Upper lobe of left lung (tissue), 6 donors: ENCODE data around the gene SBF1. TPM values are rescaled to one million over a fixed set of nuclear protein-coding genes. Genes with fewer than 3 reads are reported as not detected.
A peak's percentile ranks its signal among the peaks of the same experiment; 100 is the strongest.

Experiments used
- ATAC-seq, 2 donors: fragments of 200-7000 bp; cut with Tn5 transposase; one replicate each; pipeline ENCODE4 v1.9.1; 2022; ENCODE audit warnings: mild to moderate bottlenecking in 2 of 2, moderate library complexity in 2 of 2; ENCODE audit not compliant: low FRiP score in 2 of 2
- DNase-seq, 2 donors: peaks; one replicate each; pipeline ENCODE4 v3.0.0-alpha.2; 2019 to 2020
- H3K27ac ChIP-seq, 4 donors: fragments of 200-600 bp; sonication (generic); one replicate each; pipeline ENCODE4 v1.5.1; 2016 to 2019
- H3K27me3 ChIP-seq, 4 donors: fragments of 200-600 bp; sonication (generic); one replicate each; pipeline ENCODE4 v1.5.1; 2017 to 2019
- H3K36me3 ChIP-seq, 4 donors: fragments of 200-600 bp; sonication (generic); one replicate each; pipeline ENCODE4 v1.5.1; 2016 to 2019
- H3K4me1 ChIP-seq, 4 donors: fragments of 200-600 bp; sonication (generic); one replicate each; pipeline ENCODE4 v1.5.1; 2018 to 2019
- H3K4me3 ChIP-seq, 4 donors: fragments of 200-600 bp; sonication (generic); one replicate each; pipeline ENCODE4 v1.5.1; 2017 to 2019; ENCODE audit warnings: mild to moderate bottlenecking in 2 of 4, moderate library complexity in 1 of 4
- H3K9me3 ChIP-seq, 4 donors: fragments of 200-600 bp; sonication (generic); one replicate each; pipeline ENCODE4 v1.5.1; 2018 to 2019
- CTCF ChIP-seq, 6 experiments: fragments of 450-650 bp in 4 of 6; fragments of 200-600 bp in 2 of 6; sonication (generic) in 2 of 6; IDR thresholded peaks; one replicate each; pipeline ENCODE4 v1.5.1; 2016 to 2019; ENCODE audit warnings: antibody characterized with exemption in 6 of 6
- EP300 ChIP-seq, 4 donors: sonication (generic); formaldehyde crosslinking; IDR thresholded peaks; one replicate each; pipeline ENCODE4 v1.5.1; 2017; ENCODE audit warnings: antibody characterized with exemption in 4 of 4, control low read depth in 2 of 4
- POLR2A ChIP-seq, 4 donors: fragments of 450-650 bp; IDR thresholded peaks; one replicate each; pipeline ENCODE4 v1.5.1; 2016 to 2017; ENCODE audit warnings: antibody characterized with exemption in 4 of 4, mild to moderate bottlenecking in 2 of 4
- POLR2AphosphoS5 ChIP-seq, 2 donors: sonication (generic); formaldehyde crosslinking; IDR thresholded peaks; one replicate each; pipeline ENCODE4 v1.5.1; 2017; ENCODE audit warnings: antibody characterized with exemption in 2 of 2
- WGBS, 2 donors: methylation state at CpG; one replicate each; pipeline ENCODE4 v1.1.5; 2017 to 2018; 5-methylcytosine and 5-hydroxymethylcytosine counted together
- total RNA-seq, 6 donors: library from RNA; depleted of rRNA in 4 of 6; stranded (reverse); fragments of >200 nt in 4 of 6; gene quantifications; one replicate each; pipeline versions ENCODE4 v1.1.0 to v1.2.1, GENCODE V29; 2016 to 2021
- donor health status: DM: no; HTN: no; CAD: no; lungs with moderate emphysema.
- donor health status: DM: no; HTN: yes; CAD: no; lungs with severe emphysema.

SBF1 gene
- total RNA-seq, 6 donors from 2014 or later, result 44.6 to 117 (median 75.7) TPM

DNA sequence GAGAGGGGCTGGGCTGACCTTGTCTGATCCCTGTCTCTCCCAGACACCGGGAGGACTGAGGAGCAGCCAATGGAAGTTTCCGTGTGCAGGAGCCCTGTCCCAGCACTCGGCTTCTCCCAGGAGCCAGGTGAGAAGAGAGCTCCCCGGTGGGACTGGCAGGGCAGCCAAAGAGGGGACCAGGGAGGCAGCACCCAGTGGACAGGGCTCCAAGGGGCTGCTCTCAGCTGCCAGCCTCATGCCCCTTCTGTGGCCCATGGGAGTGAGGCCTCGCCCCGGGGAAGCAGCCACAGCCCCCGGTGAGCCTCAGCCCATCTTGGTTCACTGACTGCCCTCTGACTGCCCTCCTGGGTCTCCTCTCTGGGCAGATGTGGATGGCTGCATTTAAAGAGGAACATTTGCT is 43.8 kb upstream of the SBF1 start:
- Histone ChIP-seq H3K4me1 (peaks cover 0 to 1% (median under 1%) of the 10 kb centered on the region in 4 donors), H3K9me3 (no peaks in the 10 kb centered on the region), H3K27ac (no peak overlapping the region), H3K36me3 (peaks cover 22 to 78% (median 58%) of the 10 kb centered on the region in 4 donors), H3K4me3 (no peak overlapping the region), H3K27me3 (no peaks in the 10 kb centered on the region)
- no peak for TF ChIP-seq CTCF (IDR thresholded peaks at IDR 0.05)
- no peak for TF ChIP-seq EP300 (IDR thresholded peaks at IDR 0.05)
- TF ChIP-seq POLR2A (IDR thresholded peaks at IDR 0.05), result no peak
- no peak for TF ChIP-seq POLR2AphosphoS5 (IDR thresholded peaks at IDR 0.05)
- no peak for DNase-seq
- no peak for ATAC-seq
- 93 to 95% methylated on average over 3 to 6 of the region's 7 CpGs for WGBS, 2 donors

- 87 to 89% methylated on average over 17 to 20 of the region's 20 CpGs for WGBS, 2 donors
- no peak for TF ChIP-seq POLR2A (IDR thresholded peaks at IDR 0.05)
- no peak for TF ChIP-seq EP300 (IDR thresholded peaks at IDR 0.05)
- TF ChIP-seq CTCF (IDR thresholded peaks at IDR 0.05), result no peak
- TF ChIP-seq POLR2AphosphoS5 (IDR thresholded peaks at IDR 0.05), result no peak
- Histone ChIP-seq H3K27me3 (no peaks in the 10 kb centered on the region), H3K4me1 (peaks cover 0 to 8% (median 3%) of the 10 kb centered on the region in 4 donors), H3K9me3 (no peaks in the 10 kb centered on the region), H3K4me3 (no peak overlapping the region), H3K36me3 (peaks cover 22 to 68% (median 49%) of the 10 kb centered on the region in 4 donors), H3K27ac (no peak overlapping the region)
- no peak for DNase-seq
- no peak for ATAC-seq
These were observed 42.8 kb upstream of the SBF1 start for GRCh38 chr22:50517495-50518260.

- Histone ChIP-seq H3K4me1 (peaks cover 0 to 11% (median 3%) of the 10 kb centered on the region in 4 donors), H3K36me3 (peaks cover 15 to 60% (median 41%) of the 10 kb centered on the region in 4 donors), H3K27ac (no peak overlapping the region), H3K4me3 (no peak overlapping the region), H3K27me3 (no peaks in the 10 kb centered on the region), H3K9me3 (no peaks in the 10 kb centered on the region)
- ATAC-seq (no peak), DNase-seq (peak in 1 of 2 donors; percentile 67)
- WGBS, 2 donors, result 77 to 90% methylated on average over 14 to 16 of the region's 16 CpGs
- no peak for TF ChIP-seq POLR2A (IDR thresholded peaks at IDR 0.05)
- TF ChIP-seq CTCF (IDR thresholded peaks at IDR 0.05), result no peak
- no peak for TF ChIP-seq EP300 (IDR thresholded peaks at IDR 0.05)
These were observed 42.1 kb upstream of the SBF1 start for GRCh38 chr22:50516891-50517290.

- no peak overlapping the region for H3K4me3 ChIP-seq
- DNase-seq (no peak), ATAC-seq (no peak)
- H3K9me3 ChIP-seq, result no peaks in the 10 kb centered on the region
- TF ChIP-seq CTCF (IDR thresholded peaks at IDR 0.05) (no peak), POLR2A (IDR thresholded peaks at IDR 0.05) (no peak), EP300 (IDR thresholded peaks at IDR 0.05) (no peak), POLR2AphosphoS5 (IDR thresholded peaks at IDR 0.05) (no peak)
- peaks cover 11 to 52% (median 36%) of the 10 kb centered on the region in 4 donors for H3K36me3 ChIP-seq
- no peak overlapping the region for H3K27ac ChIP-seq
- peaks cover 0 to 11% (median 5%) of the 10 kb centered on the region in 4 donors for H3K4me1 ChIP-seq
- no peaks in the 10 kb centered on the region for H3K27me3 ChIP-seq
- WGBS, 2 donors, result 91 to 94% methylated on average over 8 of the region's 8 CpGs
These were observed 41.2 kb upstream of the SBF1 start for GRCh38 chr22:50516068-50516467.
